HG03108 (cell line): ENCODE results near the gene PES1.
"Not testable (repeated sequence)": the region's sequence is repeated elsewhere in the genome, so short reads cannot be mapped to it uniquely, and the experiment has no call there.

Experiments
- ATAC-seq: cut with Tn5 transposase; IDR thresholded peaks from one replicate; pipeline ENCODE4 v1.9.1; 2021; ENCODE audit warnings: moderate library complexity; ENCODE audit not compliant: unreplicated experiment

PES1 gene

DNA sequence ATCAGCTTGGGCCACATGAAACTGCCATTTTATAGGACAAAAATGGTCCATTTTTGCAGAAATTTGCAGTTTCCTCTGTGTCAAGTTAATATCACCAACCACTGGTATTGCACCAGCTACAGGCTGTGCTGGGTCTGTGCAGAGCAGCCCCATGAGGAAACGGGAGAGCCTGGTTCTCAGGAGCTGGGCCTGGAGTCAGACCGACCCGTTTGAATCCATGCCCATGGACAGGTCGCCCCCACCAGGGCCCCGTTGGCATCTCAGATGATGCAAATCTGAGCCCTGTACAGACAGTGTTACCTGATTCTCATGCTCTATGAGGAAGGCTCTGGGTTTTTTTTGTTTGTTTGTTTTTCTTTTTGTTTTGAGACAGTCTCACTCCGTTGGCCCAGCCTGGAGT is 35.3 kb downstream of the PES1 start:
- no peak for ATAC-seq

DNA sequence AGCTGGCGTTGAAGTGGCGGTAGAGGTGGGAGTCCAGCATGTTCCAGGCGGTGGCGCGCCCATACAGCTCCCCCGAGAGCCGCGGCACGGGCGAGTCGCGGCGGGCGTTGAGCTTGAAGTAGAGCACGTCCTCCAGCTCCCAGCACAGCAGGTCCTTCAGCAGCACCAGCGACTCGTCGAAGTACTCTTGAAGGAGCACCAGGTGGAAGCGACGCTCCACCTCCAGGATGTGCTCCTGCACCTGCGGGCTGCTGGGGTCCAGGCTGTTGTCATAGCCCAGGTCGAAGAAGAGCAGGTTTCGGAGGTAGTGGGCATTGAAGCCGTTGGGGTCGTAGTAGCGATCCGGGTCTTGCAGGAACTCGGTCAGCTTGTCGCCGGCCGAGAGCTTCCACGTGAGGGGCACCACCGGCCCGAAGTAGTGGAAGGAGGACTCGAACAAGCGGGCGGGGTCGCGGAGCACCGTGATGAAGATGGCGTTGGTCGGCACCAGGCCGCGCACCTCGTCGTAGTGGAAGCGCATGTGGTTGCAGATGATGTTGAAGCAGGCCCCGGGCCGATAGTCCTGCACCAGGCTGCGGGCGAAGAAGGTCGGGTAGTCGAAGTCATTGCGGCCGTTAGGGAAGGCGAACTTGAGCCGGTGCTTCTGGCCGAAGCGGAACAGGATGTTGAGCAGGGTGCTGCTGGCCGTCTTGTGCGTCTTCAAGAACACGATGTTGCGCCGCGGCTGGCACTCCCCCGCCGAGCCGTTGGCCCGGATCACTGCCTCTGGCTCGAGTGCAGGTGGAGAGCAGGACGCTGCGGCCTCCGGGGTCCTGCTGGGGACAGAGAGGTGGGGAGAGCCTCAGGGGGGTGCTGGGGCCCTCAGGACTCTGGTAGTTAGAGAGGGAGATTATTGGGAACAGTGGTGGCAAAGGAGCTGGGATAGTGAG is 36.2 kb downstream of the PES1 start:
- no peak for ATAC-seq

DNA sequence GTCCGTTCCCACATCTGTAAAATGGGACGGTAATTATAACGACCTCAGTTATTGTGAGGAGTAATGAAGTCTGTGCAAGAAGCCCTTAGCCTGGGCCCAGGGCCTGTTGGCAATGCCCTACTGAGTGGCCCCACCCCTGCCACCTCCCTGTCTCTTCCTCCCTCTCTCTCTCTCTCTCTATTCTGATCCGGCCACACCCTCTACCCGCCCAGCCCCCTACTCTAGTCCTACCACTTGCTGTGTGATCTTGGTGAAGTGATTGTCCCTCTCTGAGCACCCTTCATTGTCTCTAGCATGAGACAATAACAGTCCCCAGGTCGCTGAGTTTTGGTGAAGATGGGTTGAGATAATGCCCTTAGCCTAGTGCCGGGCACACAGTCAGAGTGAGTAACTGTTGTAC is 37.7 kb downstream of the PES1 start:
- ATAC-seq, result no peak

DNA sequence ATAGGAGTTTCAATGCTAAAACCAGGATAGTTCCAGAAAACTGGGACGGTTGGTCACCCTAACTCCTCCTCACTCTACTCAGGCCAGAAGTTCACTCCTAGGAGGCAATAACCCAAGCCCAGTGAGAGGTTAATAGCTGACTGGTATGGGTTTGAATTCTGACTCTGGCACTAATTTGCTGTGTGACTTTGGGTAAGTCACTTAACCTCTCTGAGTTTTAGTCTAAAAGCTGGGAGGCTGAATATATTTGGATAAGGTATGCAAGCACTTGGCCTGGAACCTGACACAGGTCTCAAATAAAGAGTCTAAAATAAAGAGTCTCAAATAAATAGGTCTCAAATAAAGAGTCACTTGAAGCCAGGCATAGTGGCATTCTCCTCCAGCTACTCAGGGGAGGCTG is 39.0 kb downstream of the PES1 start:
- ATAC-seq, result no peak

DNA sequence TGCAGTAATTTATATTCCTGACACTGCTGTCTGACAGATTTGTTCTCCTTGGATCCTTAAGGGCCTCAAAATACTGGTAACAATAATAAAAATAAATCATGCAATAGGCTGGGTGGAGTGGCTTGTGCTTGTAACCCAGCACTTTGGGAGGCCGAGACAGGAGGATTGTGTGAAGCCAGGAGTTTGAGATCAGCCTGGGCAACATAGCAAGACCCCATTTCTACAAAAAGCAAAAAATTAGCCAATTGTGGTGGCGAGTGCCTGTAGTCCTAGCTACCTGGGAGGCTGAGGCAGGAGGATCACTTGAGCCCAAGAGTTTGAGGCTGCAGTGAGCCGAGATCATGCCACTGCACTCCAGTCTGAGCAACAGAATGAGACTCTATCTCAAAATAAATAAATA is 39.9 kb downstream of the PES1 start:
- ATAC-seq, result not testable (repeated sequence)

DNA sequence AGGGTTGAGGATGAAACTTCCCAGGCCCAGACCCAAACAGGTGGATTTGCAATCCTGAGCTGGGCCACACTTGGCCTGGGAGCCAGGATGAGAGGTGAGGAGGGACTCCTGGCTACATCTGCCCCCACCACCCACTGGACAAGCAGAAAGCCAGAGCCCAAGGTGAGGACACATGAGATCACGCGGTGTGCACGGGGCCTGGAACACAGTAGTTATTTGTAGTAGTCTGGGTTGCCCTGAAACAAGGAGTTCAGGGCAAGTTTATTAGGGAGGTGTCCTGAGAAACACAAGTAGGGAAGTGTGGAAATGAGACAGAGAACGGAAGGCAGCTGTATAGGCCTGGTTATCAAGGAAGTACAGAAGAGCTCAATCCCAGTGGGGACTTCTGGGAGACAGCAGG is 44.5 kb downstream of the PES1 start:
- ATAC-seq, result no peak

DNA sequence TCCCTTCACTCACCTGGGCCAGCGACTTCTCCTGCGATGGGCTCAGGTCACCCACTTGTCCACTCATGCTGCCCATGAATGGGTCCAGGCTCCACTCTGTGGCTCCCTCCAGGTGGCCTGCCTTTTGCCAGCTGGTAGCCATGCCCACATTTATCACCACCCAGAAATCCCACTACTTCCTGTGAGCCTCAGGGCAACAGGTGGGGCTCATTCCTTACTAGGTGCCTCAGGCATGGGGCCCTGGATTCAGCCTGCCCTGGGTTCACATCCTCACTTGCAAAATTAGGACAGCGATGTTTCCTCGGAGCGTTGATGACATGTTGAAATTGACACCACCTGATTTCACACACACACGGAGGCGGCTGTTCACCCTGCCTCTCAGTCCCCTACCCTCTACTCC is 45.1 kb downstream of the PES1 start, which contains the start of gene SEC14L6:
Gene SEC14L6, minus strand, starts transcription at position 126 of the 400 bp plus-strand sequence. Its CDS starts 59 bp downstream, at position 67.
- ATAC-seq, result no peak

DNA sequence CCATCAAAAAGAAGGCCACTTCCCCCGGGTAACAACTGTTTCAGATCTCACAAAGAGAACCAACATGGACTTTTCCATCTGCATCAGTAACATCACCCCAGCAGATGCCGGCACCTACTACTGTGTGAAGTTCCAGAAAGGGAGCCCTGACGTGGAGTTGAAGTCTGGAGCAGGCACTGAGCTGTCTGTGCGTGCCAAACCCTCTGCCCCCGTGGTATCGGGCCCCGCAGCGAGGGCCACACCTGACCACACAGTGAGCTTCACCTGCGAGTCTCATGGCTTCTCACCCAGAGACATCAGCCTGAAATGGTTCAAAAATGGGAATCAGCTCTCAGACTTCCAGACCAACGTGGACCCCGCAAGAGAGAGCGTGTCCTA is 48.9 kb downstream of the PES1 start:
- ATAC-seq, result no peak

DNA sequence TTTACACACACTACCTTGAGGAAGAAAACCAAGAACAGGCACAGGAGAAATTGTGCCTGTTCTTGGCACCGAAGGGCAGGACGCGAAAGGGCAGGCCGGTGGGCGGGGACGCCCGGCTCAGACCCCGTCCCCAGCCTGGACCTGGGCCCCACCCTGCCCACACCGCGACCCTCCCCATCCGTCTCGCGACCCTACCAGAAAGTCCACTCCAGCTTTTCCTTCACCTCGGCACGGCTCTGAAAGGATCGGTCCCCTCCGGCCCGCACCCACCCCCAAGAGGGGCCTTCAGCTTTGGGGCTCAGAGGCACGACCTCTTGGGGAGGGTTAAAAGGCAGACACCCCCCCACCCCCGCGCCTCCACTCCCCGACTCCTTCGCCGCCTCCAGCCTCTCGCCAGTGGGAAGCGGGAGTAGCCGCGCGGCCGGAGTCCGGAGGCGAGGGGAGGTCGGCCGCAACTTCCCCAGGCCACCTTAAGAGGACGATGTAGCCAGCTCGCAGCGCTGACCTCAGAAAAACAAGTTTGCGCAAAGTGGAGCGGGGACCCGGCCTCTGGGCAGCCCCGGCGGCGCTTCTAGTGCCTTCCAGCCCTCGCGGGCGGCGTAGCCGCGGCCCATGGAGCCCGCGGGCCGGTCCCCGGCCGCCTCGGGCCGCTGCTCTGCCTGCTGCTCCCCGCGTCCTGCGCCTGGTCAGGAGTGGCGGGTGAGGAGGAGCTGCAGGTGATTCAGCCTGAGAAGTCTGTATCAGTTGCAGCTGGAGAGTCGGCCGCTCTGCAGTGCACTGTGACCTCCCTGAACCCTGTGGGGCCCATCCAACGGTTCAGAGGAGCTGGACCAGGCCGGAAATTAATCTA is 49.5 kb downstream of the PES1 start:
- ATAC-seq, result no peak

DNA sequence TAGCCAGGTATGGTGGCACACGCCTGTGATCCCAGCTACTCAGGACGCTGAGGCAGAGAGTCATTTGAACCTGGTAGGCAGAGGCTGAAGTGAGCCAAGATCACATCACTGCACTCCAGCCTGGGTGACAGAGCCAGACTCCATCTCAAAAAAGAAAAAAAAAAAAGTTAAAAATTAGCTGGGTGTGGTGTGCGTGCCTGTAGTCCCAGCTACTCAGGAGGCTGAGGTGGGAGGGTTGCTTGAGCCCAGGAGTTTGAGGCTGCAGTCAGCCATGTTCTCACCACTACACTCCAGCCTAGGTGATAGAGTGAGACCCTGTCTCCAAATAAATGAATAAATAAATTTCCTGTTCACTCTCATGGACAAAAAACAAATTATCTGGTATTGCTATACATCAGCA is 50.2 kb downstream of the PES1 start:
- ATAC-seq, result not testable (repeated sequence)

DNA sequence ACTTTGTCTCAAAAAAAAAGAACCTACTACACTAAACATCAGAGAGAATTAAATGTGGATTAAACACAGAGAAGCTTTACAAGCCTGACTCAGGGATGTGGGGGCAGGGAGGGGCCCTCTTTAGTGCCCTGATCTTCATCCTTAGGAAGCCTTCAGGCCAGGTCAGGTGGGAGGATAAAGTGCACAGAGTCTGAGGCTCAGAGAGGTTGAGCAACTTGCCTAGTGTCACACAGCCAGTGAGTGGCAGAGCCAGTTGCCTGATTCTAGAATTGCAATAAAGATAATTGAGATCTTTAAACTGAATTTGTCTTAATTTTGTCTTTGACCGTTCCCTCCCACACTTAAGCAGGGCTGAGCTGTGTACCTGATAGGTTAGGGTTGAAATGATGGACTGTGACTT is 52.3 kb downstream of the PES1 start:
- no peak for ATAC-seq

DNA sequence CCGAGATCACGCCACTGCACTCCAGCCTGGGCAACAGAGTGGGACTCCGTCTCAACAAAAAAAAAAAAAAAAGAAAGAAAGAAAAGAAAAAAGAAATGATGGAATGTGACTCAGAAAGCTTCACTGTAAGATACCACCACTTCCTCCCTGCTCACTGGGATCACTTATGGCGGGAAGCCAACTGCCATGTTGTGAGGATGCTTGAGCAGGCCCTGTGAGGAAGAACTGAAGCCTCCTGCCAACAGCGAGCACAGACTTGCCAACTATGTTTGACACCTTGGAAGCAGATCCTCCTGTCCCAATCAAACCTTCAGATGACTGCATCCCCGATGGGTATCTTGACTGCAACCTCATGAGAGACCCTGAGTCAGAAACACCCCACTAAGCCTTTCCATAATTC is 53.4 kb downstream of the PES1 start:
- ATAC-seq, result no peak

DNA sequence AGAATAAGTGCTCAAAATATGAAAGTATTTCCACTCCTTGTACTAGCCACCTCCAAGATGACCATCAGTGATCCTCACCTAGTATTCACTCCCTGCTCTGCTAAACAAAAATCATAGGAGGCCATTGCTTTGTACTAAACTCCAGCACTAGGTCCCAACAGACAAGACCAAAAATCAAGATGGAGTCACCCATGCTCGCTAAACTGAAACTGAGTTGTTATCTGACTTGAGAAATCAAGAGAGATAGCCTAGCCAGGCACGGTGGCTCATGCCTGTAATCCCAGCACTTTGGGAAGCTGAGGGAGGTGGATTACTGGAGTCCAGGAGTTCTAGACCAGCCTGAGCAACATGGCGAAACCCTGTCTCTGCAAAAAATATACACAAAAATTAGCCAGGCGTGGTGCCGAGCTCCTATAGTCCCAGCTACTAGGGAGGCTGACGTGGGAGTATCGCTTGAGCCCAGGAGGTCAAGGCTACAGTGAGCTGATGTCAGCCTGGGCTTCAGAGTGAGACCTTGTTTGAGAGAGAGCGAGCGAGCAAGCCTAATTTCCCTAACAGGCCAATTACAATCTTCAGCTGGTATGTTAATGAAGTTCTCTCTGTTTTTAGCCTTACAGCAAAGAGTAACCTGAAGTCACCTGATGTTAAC is 54.5 kb downstream of the PES1 start:
- ATAC-seq, result no peak

DNA sequence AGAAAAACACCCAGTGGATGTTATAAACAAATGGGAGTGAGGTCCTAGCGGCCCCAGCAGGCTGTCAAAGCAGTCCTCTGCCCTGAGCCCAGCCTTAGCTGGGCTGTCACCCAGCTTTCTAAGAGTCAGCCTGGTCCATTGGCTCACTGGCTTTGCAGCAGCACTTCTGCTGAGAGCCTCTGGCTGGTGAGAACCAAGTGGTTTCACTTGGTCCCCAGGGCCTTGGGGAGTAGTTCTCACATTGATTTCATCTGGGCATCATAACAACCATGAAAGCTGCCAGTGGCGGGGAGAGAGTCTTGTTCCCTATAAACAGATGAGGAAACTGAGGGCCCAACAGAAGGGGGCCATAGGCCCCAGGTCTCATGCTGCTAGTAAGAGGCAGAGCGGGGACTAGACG is 56.5 kb downstream of the PES1 start:
- ATAC-seq, result no peak

DNA sequence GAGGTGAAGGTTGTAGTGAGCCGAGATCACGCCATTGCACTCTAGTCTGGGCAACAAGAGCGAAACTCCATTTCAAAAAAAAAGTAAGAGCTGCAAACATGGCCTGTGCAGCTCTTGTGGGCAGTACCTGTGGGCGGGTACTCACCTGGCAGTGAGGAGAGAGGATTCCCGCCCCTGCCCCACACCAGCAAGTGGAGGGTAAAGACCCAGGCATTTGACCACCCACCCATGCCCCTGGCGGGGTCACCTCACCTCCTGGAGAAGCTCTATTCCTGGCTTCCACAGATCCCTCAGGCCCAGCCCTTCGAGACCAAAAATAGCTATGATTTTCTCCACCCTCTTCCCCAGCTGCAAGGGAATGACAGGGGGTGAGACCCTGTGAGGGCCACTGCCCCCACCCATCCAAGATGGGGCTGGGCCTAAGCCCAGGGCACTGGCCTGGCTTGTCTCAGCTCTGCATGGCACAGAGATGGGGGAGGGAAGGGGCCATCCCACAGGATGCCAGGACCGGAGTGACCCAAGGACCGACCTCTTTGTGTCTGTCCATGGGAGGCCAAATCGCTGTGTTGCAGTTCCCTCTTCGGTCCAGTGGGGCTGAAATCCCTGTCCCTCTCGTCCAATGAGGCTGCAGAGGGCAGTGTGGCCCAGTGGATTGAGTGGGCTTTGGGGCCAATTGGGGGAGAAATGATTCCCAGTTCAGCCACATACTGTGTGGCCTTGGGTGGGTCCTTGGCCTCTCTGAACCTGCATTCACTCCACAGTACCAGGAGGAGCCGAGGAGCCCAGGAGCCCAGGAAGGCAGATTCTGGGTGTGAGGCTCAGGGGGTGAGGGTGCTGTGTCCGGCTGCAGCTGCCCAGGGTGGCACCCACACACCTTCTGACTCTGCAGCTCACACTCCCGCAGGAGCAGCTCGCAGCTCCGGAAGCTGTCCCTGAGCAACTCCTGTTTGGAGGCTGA is 59.8 kb downstream of the PES1 start:
- ATAC-seq, result no peak

DNA sequence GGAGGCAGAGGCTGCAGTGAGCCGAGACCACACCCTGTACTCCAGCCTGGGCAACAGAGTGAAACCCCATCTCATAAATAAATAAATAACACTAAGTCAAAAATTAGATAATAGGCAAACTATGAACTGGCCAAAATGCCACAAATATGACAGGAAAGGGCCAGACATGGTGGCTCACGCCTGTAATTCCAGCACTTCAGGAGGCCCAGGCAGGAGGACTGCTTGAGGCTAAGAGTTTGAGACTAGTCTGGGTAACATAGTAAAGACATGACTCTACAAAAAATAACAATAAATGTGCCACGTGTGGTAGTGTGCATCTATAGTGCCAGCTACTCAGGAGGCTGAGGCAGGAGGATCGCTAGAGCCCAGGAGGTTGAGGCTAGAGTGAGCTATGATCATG is 65.1 kb downstream of the PES1 start:
- no peak for ATAC-seq
